IPS-15b (cell line): ENCODE results near the gene AMELY.
"Not testable (repeated sequence)": the region's sequence is repeated elsewhere in the genome, so short reads cannot be mapped to it uniquely, and the experiment has no call there.

Experiments
- H3K27me3 ChIP-seq: one replicate; pipeline ENCODE4 v1.6.1; 2013; ENCODE audit warnings: low read length; ENCODE audit not compliant: control insufficient read depth, insufficient read depth
- H3K36me3 ChIP-seq: one replicate; pipeline ENCODE4 v1.6.1; 2013; ENCODE audit warnings: low read length; ENCODE audit not compliant: control insufficient read depth, insufficient read depth
- H3K4me1 ChIP-seq: one replicate; pipeline ENCODE4 v1.6.1; 2013; ENCODE audit warnings: mild to moderate bottlenecking, low read length; ENCODE audit not compliant: control insufficient read depth, insufficient read depth
- H3K4me3 ChIP-seq: one replicate; pipeline ENCODE4 v1.5.1; 2013; ENCODE audit warnings: low read depth, low read length
- H3K9ac ChIP-seq: one replicate; pipeline ENCODE4 v1.6.1; 2013; ENCODE audit warnings: low read depth, mild to moderate bottlenecking, low read length
- H3K9me3 ChIP-seq: one replicate; pipeline ENCODE4 v1.6.1; 2013; ENCODE audit warnings: mild to moderate bottlenecking, low read length; ENCODE audit not compliant: control insufficient read depth, insufficient read depth

Gene AMELY

DNA sequence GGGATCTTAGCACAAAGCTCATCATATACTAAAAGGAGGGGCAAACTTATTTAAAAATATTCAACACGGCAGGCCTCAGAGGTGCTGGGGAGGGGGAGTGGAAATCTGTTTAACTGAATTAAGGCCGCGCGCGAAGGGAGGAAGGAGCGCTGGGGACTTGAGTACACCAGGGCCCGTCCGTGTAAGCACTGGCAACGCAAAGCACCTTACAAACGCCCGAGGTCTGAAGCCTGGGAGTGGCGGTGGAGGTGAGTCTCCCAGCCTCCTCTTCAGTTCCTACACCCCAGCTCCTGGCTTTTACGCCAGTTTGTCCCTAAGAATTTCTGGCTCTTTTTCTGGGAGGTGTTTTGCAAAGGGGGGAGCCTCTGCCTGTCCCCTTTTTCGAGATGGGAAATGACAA lies 1.7 kb downstream of the AMELY start:
- Histone ChIP-seq H3K9ac (no peak overlapping the region), H3K36me3 (no peaks in the 10 kb centered on the region), H3K4me1 (no peaks in the 10 kb centered on the region), H3K4me3 (no peak overlapping the region), H3K27me3 (no peaks in the 10 kb centered on the region), H3K9me3 (no peaks in the 10 kb centered on the region)

DNA sequence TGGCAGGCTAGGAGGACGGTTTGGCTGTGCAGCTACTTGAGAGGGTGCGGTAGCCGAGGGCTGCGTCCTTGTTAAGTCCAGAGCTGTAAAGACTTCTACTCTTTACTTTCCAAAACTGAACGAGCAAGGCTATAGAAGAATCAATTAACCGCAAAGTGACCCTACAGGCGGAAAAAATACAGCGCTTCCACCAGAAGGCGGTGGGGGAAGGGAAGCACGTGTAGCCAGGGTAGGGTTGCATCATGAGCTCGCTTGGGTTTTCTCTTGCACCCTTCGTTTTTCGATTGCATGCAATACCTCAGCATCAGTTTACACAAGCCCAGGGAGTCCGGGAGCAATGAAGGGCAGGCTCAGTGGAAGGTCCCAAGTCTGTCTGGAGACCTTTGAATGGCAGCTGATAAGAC lies 2.4 kb downstream of the AMELY start:
- H3K9me3 ChIP-seq, result no peaks in the 10 kb centered on the region
- H3K4me1 ChIP-seq, result no peaks in the 10 kb centered on the region
- H3K27me3 ChIP-seq, result no peaks in the 10 kb centered on the region
- H3K4me3 ChIP-seq, result no peak overlapping the region
- no peaks in the 10 kb centered on the region for H3K36me3 ChIP-seq
- no peak overlapping the region for H3K9ac ChIP-seq

GRCh38 chrY:6908021-6908420 lies 3.5 kb downstream of the AMELY start:
- not testable (repeated sequence) for H3K4me1 ChIP-seq, H3K36me3 ChIP-seq, H3K9me3 ChIP-seq, H3K27me3 ChIP-seq, H3K9ac ChIP-seq, H3K4me3 ChIP-seq

DNA sequence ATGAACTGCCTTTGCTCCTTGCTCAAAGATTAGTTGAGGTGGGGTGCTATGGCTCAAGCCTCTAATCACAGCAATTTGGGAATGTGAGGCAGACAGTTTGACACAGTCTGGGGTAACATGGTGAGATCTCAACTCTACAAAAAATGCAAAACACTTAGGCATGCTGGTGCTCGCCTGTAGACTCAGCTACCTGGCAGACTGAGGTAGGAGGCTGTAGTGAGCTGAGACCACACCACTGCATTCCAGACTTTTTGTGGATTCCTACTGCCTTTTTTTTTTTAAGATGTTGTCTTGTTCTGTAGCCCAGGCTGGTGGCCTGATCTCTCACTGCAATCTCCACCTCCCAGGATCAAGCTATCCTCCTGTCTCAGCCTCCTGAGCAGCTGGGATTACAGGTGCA lies 4.0 kb downstream of the AMELY start:
- H3K4me1 ChIP-seq, result no peaks in the 10 kb centered on the region
- no peak overlapping the region for H3K9ac ChIP-seq
- no peaks in the 10 kb centered on the region for H3K36me3 ChIP-seq
- no peaks in the 10 kb centered on the region for H3K9me3 ChIP-seq
- no peaks in the 10 kb centered on the region for H3K27me3 ChIP-seq
- no peak overlapping the region for H3K4me3 ChIP-seq

- not testable (repeated sequence) for H3K36me3 ChIP-seq, H3K9ac ChIP-seq, H3K27me3 ChIP-seq, H3K4me3 ChIP-seq, H3K9me3 ChIP-seq, H3K4me1 ChIP-seq
These were observed 9.4 kb downstream of the AMELY start for GRCh38 chrY:6902116-6902515.

DNA sequence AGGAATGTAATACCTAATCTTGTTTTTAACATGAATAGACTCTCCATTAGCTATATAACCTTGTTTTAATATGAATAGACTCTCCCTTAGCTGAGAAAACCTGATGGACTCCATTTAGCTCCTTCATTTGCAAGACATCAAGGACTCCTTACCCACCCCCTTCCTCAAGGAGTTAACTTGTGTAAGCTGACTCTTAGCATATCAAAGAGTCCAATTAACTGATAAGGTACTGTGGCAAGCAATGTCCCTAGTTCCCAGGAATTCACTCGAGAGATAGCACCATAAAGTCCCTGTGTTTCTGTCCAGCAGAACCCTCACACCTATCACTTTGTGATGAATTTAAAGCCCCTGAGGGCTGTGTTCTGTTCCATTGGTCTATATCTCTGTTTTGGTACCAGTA lies 16.3 kb downstream of the AMELY start:
- Histone ChIP-seq H3K9ac (no peak overlapping the region), H3K9me3 (no peaks in the 10 kb centered on the region), H3K4me1 (no peaks in the 10 kb centered on the region), H3K36me3 (no peaks in the 10 kb centered on the region), H3K4me3 (no peak overlapping the region), H3K27me3 (no peaks in the 10 kb centered on the region)

GRCh38 chrY:6894496-6894895 lies 17.1 kb downstream of the AMELY start:
- H3K9me3 ChIP-seq, result no peaks in the 10 kb centered on the region
- H3K9ac ChIP-seq, result no peak overlapping the region
- H3K36me3 ChIP-seq, result no peaks in the 10 kb centered on the region
- no peak overlapping the region for H3K4me3 ChIP-seq
- no peaks in the 10 kb centered on the region for H3K27me3 ChIP-seq
- H3K4me1 ChIP-seq, result no peaks in the 10 kb centered on the region

GRCh38 chrY:6849384-6849783 lies 62.2 kb downstream of the AMELY start:
- H3K36me3 ChIP-seq, result no peaks in the 10 kb centered on the region
- no peak overlapping the region for H3K4me3 ChIP-seq
- H3K9ac ChIP-seq, result no peak overlapping the region
- H3K27me3 ChIP-seq, result no peaks in the 10 kb centered on the region
- H3K4me1 ChIP-seq, result no peaks in the 10 kb centered on the region
- no peaks in the 10 kb centered on the region for H3K9me3 ChIP-seq

DNA sequence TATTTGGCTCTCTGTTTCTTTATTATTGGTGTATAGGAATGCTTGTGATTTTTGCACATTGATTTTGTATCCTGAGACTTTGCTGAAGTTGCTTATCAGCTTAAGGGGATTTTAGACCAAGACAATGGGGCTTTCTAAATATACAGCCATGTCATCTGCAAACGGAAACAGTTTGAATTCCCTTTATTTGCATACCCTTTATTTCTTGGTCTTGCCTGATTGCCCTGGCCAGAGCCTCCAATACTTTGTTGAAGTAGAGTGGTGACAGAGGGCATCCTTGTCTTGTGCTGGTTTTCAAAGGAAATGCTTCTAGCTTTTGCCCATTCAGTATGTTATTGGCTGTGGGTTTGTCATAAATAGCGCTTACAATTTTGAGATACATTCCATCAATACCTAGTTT lies 68.9 kb downstream of the AMELY start:
- not testable (repeated sequence) for H3K4me1 ChIP-seq

More for the DNA sequence above, 68.9 kb downstream of the AMELY start:
- H3K4me3 ChIP-seq, H3K27me3 ChIP-seq, H3K36me3 ChIP-seq, H3K9ac ChIP-seq, H3K9me3 ChIP-seq: not testable (repeated sequence)
